Erythroblast (primary cell): Measurements from ENCODE around the gene GPC5.

Experiments used
- GATA1 ChIP-seq: IDR thresholded peaks from 2 replicates; pipeline ENCODE4 v1.6.1; 2011; ENCODE audit warnings: low read depth, mild to moderate bottlenecking, control low read depth, low read length, moderate library complexity
- POLR2A ChIP-seq: IDR thresholded peaks from 2 replicates; pipeline ENCODE4 v1.6.1; 2011; ENCODE audit warnings: mild to moderate bottlenecking, low read length

DNA sequence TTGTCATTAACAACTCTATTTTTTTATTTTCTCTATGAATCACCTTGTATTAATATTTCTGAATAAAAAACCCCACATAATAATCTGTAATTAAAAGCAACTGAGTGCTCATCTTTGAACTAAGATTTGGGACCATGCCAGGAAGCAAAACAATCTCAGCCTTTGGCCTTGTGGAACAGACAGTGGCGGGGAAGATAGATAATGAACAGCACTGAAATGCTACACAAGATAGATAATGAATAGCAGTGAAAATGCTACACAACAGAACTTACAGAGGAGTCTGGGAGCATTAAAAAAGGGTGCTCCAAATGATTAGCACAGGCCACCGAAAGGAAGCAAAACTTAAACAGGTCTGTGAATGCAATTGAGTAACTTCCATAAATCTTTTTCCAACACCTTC is 134.9 kb downstream of the GPC5 start:
- TF ChIP-seq POLR2A (no peak), GATA1 (no peak)
